SK-N-SH (cell line): ENCODE results near the gene IL12B. TPM values are rescaled to one million over a fixed set of nuclear protein-coding genes. Genes with fewer than 3 reads are reported as not detected.

ENCODE experiments used
- CTCF ChIA-PET: fragments of 300-600, 350-600 bp; formaldehyde crosslinking; extraction: SDS; loops from one replicate; lab custom pipeline; 2021; lab: Yijun Ruan, JAX
- POLR2A ChIA-PET: fragments of 350-600 bp; sonication (Branson Sonifier 250); formaldehyde crosslinking; extraction: SDS; loops from one replicate; lab custom pipeline; 2020; ENCODE audit warnings: antibody characterized with exemption, inconsistent platforms; lab: Yijun Ruan, JAX
- DNase-seq: peaks from one replicate; pipeline ENCODE4 v3.0.0; 2012
- H2AFZ ChIP-seq: fragments of 200-600 bp; sonication (generic); 2 replicates; pipeline ENCODE4 v1.8.1; 2016; ENCODE audit warnings: antibody characterized with exemption, mild to moderate bottlenecking, low read depth
- H3F3A ChIP-seq: fragments of 200-600 bp; sonication (generic); replicated peaks from 2 replicates; pipeline ENCODE3; 2016; ENCODE audit warnings: antibody characterized with exemption, mild to moderate bottlenecking; ENCODE audit not compliant: insufficient read depth
- H3K27ac ChIP-seq, 2 experiments: fragments of 200-500 bp in 1 of 2; fragments of 200-600 bp in 1 of 2; sonication (Bioruptor generic) in 1 of 2; sonication (generic), shearing (Covaris generic) in 1 of 2; 2 replicates each; pipeline versions ENCODE4 v1.5.1 to v1.6.1; 2014 to 2016; ENCODE audit warnings: low read depth in 2 of 2, inconsistent platforms in 1 of 2, low read length in 1 of 2, mild to moderate bottlenecking in 1 of 2, mixed read lengths in 1 of 2
- H3K27me3 ChIP-seq: fragments of 200-600 bp; sonication (generic), shearing (Covaris generic); 2 replicates; pipeline ENCODE4 v1.6.1; 2016; ENCODE audit warnings: mixed run types; ENCODE audit not compliant: insufficient read depth
- H3K36me3 ChIP-seq, 2 experiments: fragments of 200-500 bp in 1 of 2; fragments of 200-600 bp in 1 of 2; sonication (Bioruptor generic) in 1 of 2; sonication (generic) in 1 of 2; replicated peaks in 1 of 2; 2 replicates each; pipeline versions ENCODE3 to v1.5.1; 2014 to 2016; ENCODE audit warnings: low read length in 1 of 2, mild to moderate bottlenecking in 1 of 2; ENCODE audit not compliant: insufficient read depth in 2 of 2, control insufficient read depth in 1 of 2
- H3K4me1 ChIP-seq, 2 experiments: fragments of 200-500 bp in 1 of 2; fragments of 200-600 bp in 1 of 2; sonication (Bioruptor generic) in 1 of 2; sonication (generic), shearing (Covaris generic) in 1 of 2; 2 replicates each; pipeline versions ENCODE4 v1.5.1 to v1.6.1; 2014 to 2016; ENCODE audit warnings: low read depth in 1 of 2, low read length in 1 of 2, mixed run types in 1 of 2; ENCODE audit not compliant: insufficient read depth in 2 of 2, control insufficient read depth in 1 of 2
- H3K4me2 ChIP-seq: fragments of 200-600 bp; sonication (generic), shearing (Covaris generic); 2 replicates; pipeline ENCODE4 v1.6.1; 2017; ENCODE audit warnings: mixed run types
- H3K4me3 ChIP-seq, 2 experiments: fragments of 200-500 bp in 1 of 2; fragments of 200-600 bp in 1 of 2; sonication (Bioruptor generic) in 1 of 2; sonication (generic), shearing (Covaris generic) in 1 of 2; 2 replicates each; pipeline versions ENCODE4 v1.5.1 to v1.8.1; 2014 to 2016; ENCODE audit warnings: low read depth in 2 of 2, inconsistent platforms in 1 of 2, low read length in 1 of 2, mild to moderate bottlenecking in 1 of 2, mixed read lengths in 1 of 2, moderate library complexity in 1 of 2
- H3K79me2 ChIP-seq: fragments of 200-600 bp; sonication (generic); 2 replicates; pipeline ENCODE4 v1.8.1; 2017; ENCODE audit warnings: mild to moderate bottlenecking; ENCODE audit not compliant: insufficient read depth
- H3K9ac ChIP-seq: fragments of 200-600 bp; sonication (generic); 2 replicates; pipeline ENCODE4 v1.6.1; 2017; ENCODE audit warnings: mixed run types
- H3K9me2 ChIP-seq: fragments of 200-600 bp; sonication (generic); 2 replicates; pipeline ENCODE4 v1.6.1; 2017; ENCODE audit warnings: mixed run types
- H3K9me3 ChIP-seq: fragments of 200-600 bp; sonication (generic); 2 replicates; pipeline ENCODE4 v1.6.1; 2017; ENCODE audit warnings: mixed run types, mild to moderate bottlenecking, moderate library complexity
- H4K20me1 ChIP-seq: fragments of 200-600 bp; sonication (generic); 2 replicates; pipeline ENCODE4 v1.6.1; 2017; ENCODE audit warnings: mild to moderate bottlenecking, mixed run types; ENCODE audit not compliant: insufficient read depth
- CHD2 ChIP-seq: fragments of 150-350 bp; IDR thresholded peaks from 2 replicates; pipeline ENCODE4 v1.6.1; 2018; ENCODE audit warnings: low read length; ENCODE audit not compliant: partially characterized antibody
- ELF1 ChIP-seq: IDR thresholded peaks from 2 replicates; pipeline ENCODE4 v1.4.0; 2012
- EP300 ChIP-seq, 2 experiments: IDR thresholded peaks; 2 replicates each; pipeline versions ENCODE4 v1.4.0 to v1.6.1; 2012; ENCODE audit warnings: borderline replicate concordance in 1 of 2, low read depth in 1 of 2, low read length in 1 of 2
- EZH2phosphoT487 ChIP-seq: fragments of 200-600 bp; sonication (generic); IDR thresholded peaks from 2 replicates; pipeline ENCODE4 v1.6.1; 2017; ENCODE audit warnings: low read depth, mixed run types, mild to moderate bottlenecking, antibody characterized with exemption, moderate library complexity, borderline replicate concordance
- FOXJ3 ChIP-seq: sonication (generic); formaldehyde crosslinking; IDR thresholded peaks from 2 replicates; pipeline ENCODE4 v1.5.1; 2020; ENCODE audit warnings: mild to moderate bottlenecking, missing genetic modification reagents
- FOXM1 ChIP-seq: IDR thresholded peaks from 2 replicates; pipeline ENCODE4 v1.4.0; 2012; ENCODE audit warnings: low read depth, mild to moderate bottlenecking
- MXI1 ChIP-seq: IDR thresholded peaks from 2 replicates; pipeline ENCODE4 v1.6.1; 2012; ENCODE audit warnings: mild to moderate bottlenecking, low read depth, low read length, improper control_type of control experiment
- NRF1 ChIP-seq: IDR thresholded peaks from 2 replicates; pipeline ENCODE4 v1.6.1; 2012; ENCODE audit warnings: low read depth, mild to moderate bottlenecking, low read length
- POLR2AphosphoS5 ChIP-seq: IDR thresholded peaks from 2 replicates; pipeline ENCODE4 v1.6.1; 2012; ENCODE audit warnings: low read depth, low read length
- RAD21 ChIP-seq: IDR thresholded peaks from 2 replicates; pipeline ENCODE4 v1.6.1; 2012; ENCODE audit warnings: mild to moderate bottlenecking, low read length
- RXRA ChIP-seq: IDR thresholded peaks from 2 replicates; pipeline ENCODE4 v1.4.0; 2012; ENCODE audit warnings: low read depth, mild to moderate bottlenecking, borderline replicate concordance
- SMC3 ChIP-seq: IDR thresholded peaks from 2 replicates; pipeline ENCODE4 v1.6.1; 2012; ENCODE audit warnings: low read depth, low read length, improper control_type of control experiment
- polyA plus RNA-seq, 3 experiments: library from polyadenylated mRNA; depleted of rRNA; stranded (reverse); fragments of >200 nt; gene quantifications; 2 replicates each; pipeline ENCODE4 v1.2.3, GENCODE V29; 2012
- TF ChIP-seq, protein P1 (sequence below): fragments of 200-600 bp; sonication (generic); IDR thresholded peaks from 2 replicates; pipeline ENCODE4 v1.6.1; 2017; ENCODE audit warnings: antibody characterized with exemption, mild to moderate bottlenecking, moderate library complexity
- TF ChIP-seq, protein P2 (sequence below): fragments of 150-350 bp; IDR thresholded peaks from 2 replicates; pipeline ENCODE4 v1.6.1; 2016; ENCODE audit warnings: mild to moderate bottlenecking, low read depth, low read length
- TF ChIP-seq, protein P3 (sequence below): fragments of 150-350 bp; IDR thresholded peaks from 2 replicates; pipeline ENCODE4 v1.6.1; 2017; ENCODE audit warnings: antibody characterized with exemption, low read length, low read depth, borderline replicate concordance
- TF ChIP-seq, protein P4 (sequence below): IDR thresholded peaks from 2 replicates; pipeline ENCODE4 v1.6.1; 2012; ENCODE audit warnings: mild to moderate bottlenecking, low read depth, low read length, moderate library complexity
- TF ChIP-seq, protein P5 (sequence below): IDR thresholded peaks from 2 replicates; pipeline ENCODE4 v1.4.0; 2012; ENCODE audit warnings: low read depth, borderline replicate concordance

Gene IL12B
- polyA plus RNA-seq, 1 of the 3 experiments (the other 2 are of a cell fraction) = not detected

DNA sequence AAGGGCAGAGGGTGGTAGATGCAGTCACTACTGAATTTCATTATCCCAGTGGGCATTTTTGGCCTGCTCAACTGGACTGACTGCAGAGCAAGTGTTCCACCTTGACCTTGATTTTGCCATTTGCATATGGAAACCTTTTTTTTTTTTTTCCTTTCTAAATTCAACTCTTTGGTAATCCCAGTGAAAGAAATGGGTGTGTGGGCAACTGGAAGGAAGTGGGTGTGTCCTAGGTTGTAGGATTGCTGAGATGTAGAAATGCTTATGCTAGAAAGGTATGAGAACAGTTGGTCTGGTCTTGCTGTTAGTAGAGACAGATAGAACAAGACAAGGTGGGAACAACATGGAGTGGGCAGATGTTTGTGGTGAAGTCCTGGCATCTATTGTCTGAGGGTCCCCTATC lies 7.8 kb upstream of the IL12B start:
- no peaks in the 10 kb centered on the region for H3K79me2 ChIP-seq
- H3K36me3 ChIP-seq = no peaks in the 10 kb centered on the region
- 0 out of 2 replicates have a peak overlapping the region, but pooled peaks have one; percentile 3 for H3K4me2 ChIP-seq
- no peaks in the 10 kb centered on the region for H3K9me2 ChIP-seq
- H3K4me1 ChIP-seq = peaks cover 3 to 9% of the 10 kb centered on the region in 2 experiments; a peak in 2 of 4 replicates
- peak overlapping the region in 1 of 2 experiments; percentile 56; a peak in 2 of 4 replicates for H3K27ac ChIP-seq
- H3F3A ChIP-seq = peaks cover 22% of the 10 kb centered on the region
- H4K20me1 ChIP-seq = no peaks in the 10 kb centered on the region
- no peak for DNase-seq
- POLR2A ChIA-PET = no interaction called here
- H2AFZ ChIP-seq = peak overlapping the region; percentile 5; the same call in 1 of the 2 replicates
- no peak for TF ChIP-seq RXRA
- no peak for TF ChIP-seq FOXJ3
- TF ChIP-seq, protein P1, sequence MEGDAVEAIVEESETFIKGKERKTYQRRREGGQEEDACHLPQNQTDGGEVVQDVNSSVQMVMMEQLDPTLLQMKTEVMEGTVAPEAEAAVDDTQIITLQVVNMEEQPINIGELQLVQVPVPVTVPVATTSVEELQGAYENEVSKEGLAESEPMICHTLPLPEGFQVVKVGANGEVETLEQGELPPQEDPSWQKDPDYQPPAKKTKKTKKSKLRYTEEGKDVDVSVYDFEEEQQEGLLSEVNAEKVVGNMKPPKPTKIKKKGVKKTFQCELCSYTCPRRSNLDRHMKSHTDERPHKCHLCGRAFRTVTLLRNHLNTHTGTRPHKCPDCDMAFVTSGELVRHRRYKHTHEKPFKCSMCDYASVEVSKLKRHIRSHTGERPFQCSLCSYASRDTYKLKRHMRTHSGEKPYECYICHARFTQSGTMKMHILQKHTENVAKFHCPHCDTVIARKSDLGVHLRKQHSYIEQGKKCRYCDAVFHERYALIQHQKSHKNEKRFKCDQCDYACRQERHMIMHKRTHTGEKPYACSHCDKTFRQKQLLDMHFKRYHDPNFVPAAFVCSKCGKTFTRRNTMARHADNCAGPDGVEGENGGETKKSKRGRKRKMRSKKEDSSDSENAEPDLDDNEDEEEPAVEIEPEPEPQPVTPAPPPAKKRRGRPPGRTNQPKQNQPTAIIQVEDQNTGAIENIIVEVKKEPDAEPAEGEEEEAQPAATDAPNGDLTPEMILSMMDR = no peak
- TF ChIP-seq FOXM1 = no peak
- TF ChIP-seq, protein P2, sequence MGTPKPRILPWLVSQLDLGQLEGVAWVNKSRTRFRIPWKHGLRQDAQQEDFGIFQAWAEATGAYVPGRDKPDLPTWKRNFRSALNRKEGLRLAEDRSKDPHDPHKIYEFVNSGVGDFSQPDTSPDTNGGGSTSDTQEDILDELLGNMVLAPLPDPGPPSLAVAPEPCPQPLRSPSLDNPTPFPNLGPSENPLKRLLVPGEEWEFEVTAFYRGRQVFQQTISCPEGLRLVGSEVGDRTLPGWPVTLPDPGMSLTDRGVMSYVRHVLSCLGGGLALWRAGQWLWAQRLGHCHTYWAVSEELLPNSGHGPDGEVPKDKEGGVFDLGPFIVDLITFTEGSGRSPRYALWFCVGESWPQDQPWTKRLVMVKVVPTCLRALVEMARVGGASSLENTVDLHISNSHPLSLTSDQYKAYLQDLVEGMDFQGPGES = no peak
- TF ChIP-seq SMC3 = no peak
- TF ChIP-seq, protein P3, sequence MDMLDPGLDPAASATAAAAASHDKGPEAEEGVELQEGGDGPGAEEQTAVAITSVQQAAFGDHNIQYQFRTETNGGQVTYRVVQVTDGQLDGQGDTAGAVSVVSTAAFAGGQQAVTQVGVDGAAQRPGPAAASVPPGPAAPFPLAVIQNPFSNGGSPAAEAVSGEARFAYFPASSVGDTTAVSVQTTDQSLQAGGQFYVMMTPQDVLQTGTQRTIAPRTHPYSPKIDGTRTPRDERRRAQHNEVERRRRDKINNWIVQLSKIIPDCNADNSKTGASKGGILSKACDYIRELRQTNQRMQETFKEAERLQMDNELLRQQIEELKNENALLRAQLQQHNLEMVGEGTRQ = no peak
- no peak for TF ChIP-seq POLR2AphosphoS5
- no peak for TF ChIP-seq EZH2phosphoT487
- TF ChIP-seq, protein P4, sequence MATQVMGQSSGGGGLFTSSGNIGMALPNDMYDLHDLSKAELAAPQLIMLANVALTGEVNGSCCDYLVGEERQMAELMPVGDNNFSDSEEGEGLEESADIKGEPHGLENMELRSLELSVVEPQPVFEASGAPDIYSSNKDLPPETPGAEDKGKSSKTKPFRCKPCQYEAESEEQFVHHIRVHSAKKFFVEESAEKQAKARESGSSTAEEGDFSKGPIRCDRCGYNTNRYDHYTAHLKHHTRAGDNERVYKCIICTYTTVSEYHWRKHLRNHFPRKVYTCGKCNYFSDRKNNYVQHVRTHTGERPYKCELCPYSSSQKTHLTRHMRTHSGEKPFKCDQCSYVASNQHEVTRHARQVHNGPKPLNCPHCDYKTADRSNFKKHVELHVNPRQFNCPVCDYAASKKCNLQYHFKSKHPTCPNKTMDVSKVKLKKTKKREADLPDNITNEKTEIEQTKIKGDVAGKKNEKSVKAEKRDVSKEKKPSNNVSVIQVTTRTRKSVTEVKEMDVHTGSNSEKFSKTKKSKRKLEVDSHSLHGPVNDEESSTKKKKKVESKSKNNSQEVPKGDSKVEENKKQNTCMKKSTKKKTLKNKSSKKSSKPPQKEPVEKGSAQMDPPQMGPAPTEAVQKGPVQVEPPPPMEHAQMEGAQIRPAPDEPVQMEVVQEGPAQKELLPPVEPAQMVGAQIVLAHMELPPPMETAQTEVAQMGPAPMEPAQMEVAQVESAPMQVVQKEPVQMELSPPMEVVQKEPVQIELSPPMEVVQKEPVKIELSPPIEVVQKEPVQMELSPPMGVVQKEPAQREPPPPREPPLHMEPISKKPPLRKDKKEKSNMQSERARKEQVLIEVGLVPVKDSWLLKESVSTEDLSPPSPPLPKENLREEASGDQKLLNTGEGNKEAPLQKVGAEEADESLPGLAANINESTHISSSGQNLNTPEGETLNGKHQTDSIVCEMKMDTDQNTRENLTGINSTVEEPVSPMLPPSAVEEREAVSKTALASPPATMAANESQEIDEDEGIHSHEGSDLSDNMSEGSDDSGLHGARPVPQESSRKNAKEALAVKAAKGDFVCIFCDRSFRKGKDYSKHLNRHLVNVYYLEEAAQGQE = no peak
- no peak for TF ChIP-seq RAD21
- TF ChIP-seq ELF1 = no peak
- TF ChIP-seq MXI1 = no peak
- no peak for TF ChIP-seq NRF1
- TF ChIP-seq, protein P5, sequence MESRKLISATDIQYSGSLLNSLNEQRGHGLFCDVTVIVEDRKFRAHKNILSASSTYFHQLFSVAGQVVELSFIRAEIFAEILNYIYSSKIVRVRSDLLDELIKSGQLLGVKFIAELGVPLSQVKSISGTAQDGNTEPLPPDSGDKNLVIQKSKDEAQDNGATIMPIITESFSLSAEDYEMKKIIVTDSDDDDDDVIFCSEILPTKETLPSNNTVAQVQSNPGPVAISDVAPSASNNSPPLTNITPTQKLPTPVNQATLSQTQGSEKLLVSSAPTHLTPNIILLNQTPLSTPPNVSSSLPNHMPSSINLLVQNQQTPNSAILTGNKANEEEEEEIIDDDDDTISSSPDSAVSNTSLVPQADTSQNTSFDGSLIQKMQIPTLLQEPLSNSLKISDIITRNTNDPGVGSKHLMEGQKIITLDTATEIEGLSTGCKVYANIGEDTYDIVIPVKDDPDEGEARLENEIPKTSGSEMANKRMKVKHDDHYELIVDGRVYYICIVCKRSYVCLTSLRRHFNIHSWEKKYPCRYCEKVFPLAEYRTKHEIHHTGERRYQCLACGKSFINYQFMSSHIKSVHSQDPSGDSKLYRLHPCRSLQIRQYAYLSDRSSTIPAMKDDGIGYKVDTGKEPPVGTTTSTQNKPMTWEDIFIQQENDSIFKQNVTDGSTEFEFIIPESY = no peak
- TF ChIP-seq EP300 (IDR thresholded peaks at IDR 0.05; ENCODE audit: borderline replicate concordance in 1 of 2, low read depth in 1 of 2, low read length in 1 of 2) = no peak
- TF ChIP-seq CHD2 = no peak
- H3K27me3 ChIP-seq = no peaks in the 10 kb centered on the region
- no peak overlapping the region for H3K4me3 ChIP-seq
- H3K9me3 ChIP-seq = no peaks in the 10 kb centered on the region
- CTCF ChIA-PET = interaction anchor here (1.1 kb wide), 1 partner anchor 14 kb away, joined by 3 read pairs; no protein-coding TSS in a partner anchor
- no peak overlapping the region for H3K9ac ChIP-seq
